GM10248 (cell line): Measurements from ENCODE around the gene PROK2.

Experiments used
- CTCF ChIA-PET: fragments of 300-600 bp; sonication (Branson Sonifier 250); formaldehyde crosslinking; extraction: SDS; loops from one replicate; lab custom pipeline; 2021; ENCODE audit warnings: antibody characterized with exemption; lab: Yijun Ruan, JAX
- POLR2A ChIA-PET: fragments of 350-650 bp; sonication (Branson Sonifier 250); formaldehyde crosslinking; extraction: SDS; loops from one replicate; lab custom pipeline; 2020; ENCODE audit warnings: antibody characterized with exemption; lab: Yijun Ruan, JAX
- DNase-seq: peaks from one replicate; pipeline ENCODE4 v3.0.0; 2012; ENCODE audit errors: extremely low spot score
- TF ChIP-seq, protein P1 (sequence below): IDR thresholded peaks from 2 replicates; pipeline ENCODE4 v1.5.1; 2012; ENCODE audit warnings: mild to moderate bottlenecking, low read depth; ENCODE audit errors: extremely low read depth, missing control alignments, control extremely low read depth

The PROK2 gene

GRCh38 chr3:71734881-71735280 lies 50.1 kb downstream of the PROK2 start:
- POLR2A ChIA-PET, result no interaction called here
- no peak for DNase-seq
- TF ChIP-seq, protein P1, sequence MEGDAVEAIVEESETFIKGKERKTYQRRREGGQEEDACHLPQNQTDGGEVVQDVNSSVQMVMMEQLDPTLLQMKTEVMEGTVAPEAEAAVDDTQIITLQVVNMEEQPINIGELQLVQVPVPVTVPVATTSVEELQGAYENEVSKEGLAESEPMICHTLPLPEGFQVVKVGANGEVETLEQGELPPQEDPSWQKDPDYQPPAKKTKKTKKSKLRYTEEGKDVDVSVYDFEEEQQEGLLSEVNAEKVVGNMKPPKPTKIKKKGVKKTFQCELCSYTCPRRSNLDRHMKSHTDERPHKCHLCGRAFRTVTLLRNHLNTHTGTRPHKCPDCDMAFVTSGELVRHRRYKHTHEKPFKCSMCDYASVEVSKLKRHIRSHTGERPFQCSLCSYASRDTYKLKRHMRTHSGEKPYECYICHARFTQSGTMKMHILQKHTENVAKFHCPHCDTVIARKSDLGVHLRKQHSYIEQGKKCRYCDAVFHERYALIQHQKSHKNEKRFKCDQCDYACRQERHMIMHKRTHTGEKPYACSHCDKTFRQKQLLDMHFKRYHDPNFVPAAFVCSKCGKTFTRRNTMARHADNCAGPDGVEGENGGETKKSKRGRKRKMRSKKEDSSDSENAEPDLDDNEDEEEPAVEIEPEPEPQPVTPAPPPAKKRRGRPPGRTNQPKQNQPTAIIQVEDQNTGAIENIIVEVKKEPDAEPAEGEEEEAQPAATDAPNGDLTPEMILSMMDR, result no peak
- CTCF ChIA-PET, result no interaction called here

DNA sequence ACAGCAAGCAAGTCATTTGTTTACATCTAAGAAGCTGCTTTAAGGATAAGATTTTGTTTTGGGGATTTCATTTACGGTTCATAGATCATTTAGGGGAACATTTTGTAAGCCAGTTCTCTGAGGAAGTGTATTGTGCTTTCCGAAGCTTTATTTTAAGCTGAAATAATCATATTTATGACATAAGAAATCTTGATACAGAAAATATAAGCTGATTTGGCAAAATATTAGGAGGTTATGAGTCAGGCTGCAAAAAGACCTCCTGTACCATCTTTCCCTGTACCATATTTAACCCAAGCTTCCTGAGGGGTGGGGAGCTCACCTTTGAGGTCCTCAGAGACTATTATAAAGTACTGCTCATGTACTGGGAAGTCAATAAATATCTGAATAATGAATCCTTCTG lies 51.6 kb downstream of the PROK2 start:
- ChIA-PET CTCF (interaction anchor here (1.0 to 2.2 kb wide), 3 partner anchors 10 to 142 kb away, joined by 3 to 6 read pairs (median 3); no protein-coding TSS in a partner anchor), POLR2A (no interaction called here)
- no peak for DNase-seq
- TF ChIP-seq, protein P1, result no peak

DNA sequence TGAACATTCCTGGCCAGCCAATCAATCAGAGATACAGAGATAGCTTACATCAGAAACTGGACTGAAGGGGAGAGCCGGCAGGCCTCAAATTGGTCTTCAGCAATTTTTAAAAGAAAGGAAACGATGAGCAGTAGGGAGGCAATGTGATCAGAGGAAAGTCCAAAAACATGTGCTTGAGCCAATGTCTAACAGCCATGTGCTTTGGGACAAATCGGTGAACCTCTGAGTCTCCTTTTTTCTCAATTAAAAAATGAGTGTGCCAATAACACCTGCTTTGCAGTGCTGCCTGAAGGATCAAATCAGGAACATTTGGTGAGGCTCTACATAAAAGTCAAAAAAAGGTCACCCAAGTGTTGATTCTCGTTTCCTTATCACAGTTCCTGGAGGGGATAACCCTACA lies 52.3 kb downstream of the PROK2 start:
- TF ChIP-seq, protein P1, result no peak
- no peak for DNase-seq
- ChIA-PET CTCF (interaction anchor here (1.3 to 2.2 kb wide), 2 partner anchors 29 to 143 kb away, joined by 3 to 6 read pairs; no protein-coding TSS in a partner anchor), POLR2A (no interaction called here)

DNA sequence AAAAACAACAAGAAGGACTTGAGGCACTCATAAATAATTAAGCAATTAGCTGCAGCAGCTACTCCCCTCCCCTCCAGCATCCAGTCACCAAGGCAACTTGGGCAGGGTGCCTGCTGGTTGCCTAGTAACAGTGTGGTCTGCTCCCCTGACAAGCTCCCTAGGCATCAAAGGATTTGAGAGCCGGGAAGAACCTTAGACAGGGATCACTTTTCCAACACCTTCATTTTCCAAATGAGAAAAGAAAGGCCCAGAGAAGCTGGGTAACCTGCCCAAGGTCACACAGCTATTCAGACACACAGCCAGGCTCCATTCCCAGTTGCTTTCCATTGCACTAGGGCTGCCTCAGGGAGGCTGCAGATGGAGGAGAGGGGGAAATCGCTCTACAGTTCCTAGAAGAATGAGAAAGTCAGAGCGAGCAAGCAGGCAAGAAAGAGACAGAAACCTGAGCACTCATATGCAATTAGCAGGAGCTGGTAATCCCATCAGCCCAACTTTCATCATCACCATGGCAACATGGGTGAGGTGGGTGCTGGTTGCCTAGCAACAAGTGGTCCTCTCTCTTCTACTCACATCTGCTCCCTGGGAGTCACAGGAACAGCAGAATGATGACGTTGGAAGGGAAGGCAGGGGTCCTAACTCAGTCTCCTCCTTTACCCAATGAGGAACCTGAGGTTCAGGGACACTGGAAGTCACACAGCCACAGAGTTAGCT lies 56.2 kb downstream of the PROK2 start:
- DNase-seq, result no peak
- TF ChIP-seq, protein P1, result no peak
- ChIA-PET CTCF (interaction anchor here (0.8 to 4.5 kb wide), 28 partner anchors 8 to 1328 kb away, joined by 3 to 22 read pairs (median 6); no protein-coding TSS in a partner anchor), POLR2A (no interaction called here)

- TF ChIP-seq, protein P1, result no peak
- ChIA-PET POLR2A (no interaction called here), CTCF (interaction anchor here (1.1 to 1.4 kb wide), 2 partner anchors 17 to 1097 kb away, joined by 3 read pairs; no protein-coding TSS in a partner anchor)
- DNase-seq, result no peak
Observed at GRCh38 chr3:71726146-71726545, 58.8 kb downstream of the PROK2 start.

DNA sequence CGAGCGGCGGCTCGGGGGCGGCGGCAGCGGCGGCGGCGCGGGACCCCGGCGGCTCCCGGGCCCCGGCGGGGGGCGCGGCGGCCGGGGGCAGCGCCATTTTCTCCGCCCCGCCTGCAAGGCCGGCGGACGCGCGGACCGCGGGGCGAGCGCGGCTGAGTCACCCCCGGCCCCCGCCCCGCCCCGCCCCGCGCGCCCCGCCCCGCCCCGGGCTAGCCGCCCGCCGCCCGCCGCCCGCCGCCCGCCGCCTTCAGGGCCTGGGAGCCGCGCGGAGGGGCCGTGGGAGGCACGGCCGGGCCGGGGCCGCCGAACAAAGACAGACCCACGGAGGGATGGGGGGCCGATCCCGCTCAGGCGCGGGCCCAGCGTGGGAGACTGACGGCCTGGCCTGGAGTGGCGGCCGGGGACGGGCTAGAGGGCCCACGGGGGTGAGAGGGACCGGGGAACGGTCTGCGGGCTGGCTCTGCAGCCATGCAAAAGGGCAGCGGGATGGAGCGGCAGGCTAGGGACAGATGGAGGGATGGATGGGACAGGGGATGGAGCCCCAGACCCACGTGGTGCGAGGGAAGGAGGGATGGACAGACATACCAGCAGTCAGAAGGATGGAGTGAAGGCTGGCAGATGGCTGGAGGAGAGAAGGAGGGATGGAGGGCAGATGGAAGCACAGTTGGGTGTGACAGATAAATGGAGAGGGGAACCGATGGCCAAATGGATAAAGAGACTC lies 59.5 kb downstream of the PROK2 start, which contains the start of gene EIF4E3:
Gene EIF4E3, minus strand, starts transcription at position 132 of the 721 bp plus-strand sequence. Its CDS starts 35 bp downstream, at position 97.
- ChIA-PET CTCF (interaction anchor here (1.4 kb wide), 1 partner anchor 18 kb away, joined by 3 read pairs; no protein-coding TSS in a partner anchor), POLR2A (no interaction called here)
- peak; percentile 73 for DNase-seq
- TF ChIP-seq, protein P1, result no peak
